Keratinocyte (primary cell): ENCODE data around the gene RCAN2.

Experiments used
- EZH2 ChIP-seq: IDR thresholded peaks from one replicate; pipeline ENCODE4 v1.6.1; 2012; ENCODE audit warnings: inconsistent platforms, mild to moderate bottlenecking, low read length, moderate library complexity
- TF ChIP-seq, protein P1 (sequence below), 3 experiments: IDR thresholded peaks in 1 of 3; conservative IDR thresholded peaks in 1 of 3; optimal IDR thresholded peaks in 1 of 3; 2 replicates in 2 of 3; 3 replicates in 1 of 3; pipeline versions ENCODE3 to v1.5.1; 2011; ENCODE audit warnings: low read length in 3 of 3, mild to moderate bottlenecking in 3 of 3, moderate library complexity in 2 of 3, control low read depth in 1 of 3, inconsistent platforms in 1 of 3; ENCODE audit not compliant: insufficient read depth in 2 of 3; ENCODE audit errors: extremely low read depth in 1 of 3

DNA sequence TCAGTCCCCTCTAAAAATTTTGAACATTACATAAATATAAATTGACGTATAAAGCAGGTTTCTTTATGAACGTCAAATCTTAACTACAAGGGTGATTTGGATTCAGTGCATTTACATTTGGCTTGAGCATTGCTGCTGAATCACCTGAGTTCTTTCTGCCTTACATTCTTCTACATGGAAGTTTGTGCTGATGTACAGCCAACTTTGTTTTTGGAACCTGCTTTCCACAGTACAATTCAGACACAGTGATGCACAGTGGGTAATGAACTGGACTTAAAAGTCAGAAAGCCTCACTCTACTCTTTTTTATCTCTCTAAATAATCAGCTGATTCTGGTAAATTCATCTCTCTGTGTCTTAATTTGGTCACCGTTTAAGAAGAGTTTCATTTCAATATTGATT lies 47.6 kb downstream of the RCAN2 start:
- TF ChIP-seq, protein P1, sequence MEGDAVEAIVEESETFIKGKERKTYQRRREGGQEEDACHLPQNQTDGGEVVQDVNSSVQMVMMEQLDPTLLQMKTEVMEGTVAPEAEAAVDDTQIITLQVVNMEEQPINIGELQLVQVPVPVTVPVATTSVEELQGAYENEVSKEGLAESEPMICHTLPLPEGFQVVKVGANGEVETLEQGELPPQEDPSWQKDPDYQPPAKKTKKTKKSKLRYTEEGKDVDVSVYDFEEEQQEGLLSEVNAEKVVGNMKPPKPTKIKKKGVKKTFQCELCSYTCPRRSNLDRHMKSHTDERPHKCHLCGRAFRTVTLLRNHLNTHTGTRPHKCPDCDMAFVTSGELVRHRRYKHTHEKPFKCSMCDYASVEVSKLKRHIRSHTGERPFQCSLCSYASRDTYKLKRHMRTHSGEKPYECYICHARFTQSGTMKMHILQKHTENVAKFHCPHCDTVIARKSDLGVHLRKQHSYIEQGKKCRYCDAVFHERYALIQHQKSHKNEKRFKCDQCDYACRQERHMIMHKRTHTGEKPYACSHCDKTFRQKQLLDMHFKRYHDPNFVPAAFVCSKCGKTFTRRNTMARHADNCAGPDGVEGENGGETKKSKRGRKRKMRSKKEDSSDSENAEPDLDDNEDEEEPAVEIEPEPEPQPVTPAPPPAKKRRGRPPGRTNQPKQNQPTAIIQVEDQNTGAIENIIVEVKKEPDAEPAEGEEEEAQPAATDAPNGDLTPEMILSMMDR (optimal IDR thresholded peaks at IDR 0.05 in 1 of 3, IDR thresholded peaks at IDR 0.05 in 1 of 3, conservative IDR thresholded peaks at IDR 0.05 in 1 of 3; ENCODE audit: extremely low read depth in 1 of 3, insufficient read depth in 2 of 3, low read length in 3 of 3), result no peak
- TF ChIP-seq EZH2, result no peak
